GM21526 (cell line): Measurements from ENCODE around the gene LMF2.
"Not testable (repeated sequence)": the region's sequence is repeated elsewhere in the genome, so short reads cannot be mapped to it uniquely, and the experiment has no call there.

Experiments
- ATAC-seq: cut with Tn5 transposase; IDR thresholded peaks from one replicate; pipeline ENCODE4 v1.9.1; 2021; ENCODE audit warnings: moderate library complexity; ENCODE audit not compliant: unreplicated experiment, low FRiP score

Gene LMF2

GRCh38 chr22:50507421-50507990 lies at the start of gene LMF2:
Gene LMF2 (minus strand): TSS chr22:50507702. CDS start chr22:50507675, 27 bp downstream.
- ATAC-seq: peak; percentile 49

GRCh38 chr22:50556703-50557102 lies 49.2 kb upstream of the LMF2 start:
- no peak for ATAC-seq

- no peak for ATAC-seq
Observed at GRCh38 chr22:50553310-50553709, 45.8 kb upstream of the LMF2 start.

GRCh38 chr22:50551160-50551752 lies 43.8 kb upstream of the LMF2 start:
- no peak for ATAC-seq

GRCh38 chr22:50550395-50550794 lies 42.9 kb upstream of the LMF2 start:
- no peak for ATAC-seq

GRCh38 chr22:50548921-50549790 lies 41.7 kb upstream of the LMF2 start:
- no peak for ATAC-seq

GRCh38 chr22:50548040-50548920 lies 40.8 kb upstream of the LMF2 start:
- no peak for ATAC-seq

GRCh38 chr22:50547263-50547985 lies 39.9 kb upstream of the LMF2 start:
- no peak for ATAC-seq

- no peak for ATAC-seq
Observed at GRCh38 chr22:50546326-50547262, 39.1 kb upstream of the LMF2 start.

- ATAC-seq: no peak
Observed at GRCh38 chr22:50545522-50546325, 38.2 kb upstream of the LMF2 start, which contains the start of gene KLHDC7B. Gene KLHDC7B (plus strand): TSS chr22:50545899. CDS start chr22:50546244, 345 bp downstream.

- ATAC-seq: no peak
Observed at GRCh38 chr22:50544746-50545253, 37.3 kb upstream of the LMF2 start.

GRCh38 chr22:50544078-50544745 lies 36.7 kb upstream of the LMF2 start:
- ATAC-seq: no peak

GRCh38 chr22:50542416-50542927 lies 35.0 kb upstream of the LMF2 start:
- ATAC-seq: no peak

GRCh38 chr22:50541667-50542026 lies 34.1 kb upstream of the LMF2 start:
- not testable (repeated sequence) for ATAC-seq

- ATAC-seq: no peak
Observed at GRCh38 chr22:50540381-50540780, 32.9 kb upstream of the LMF2 start.

- no peak for ATAC-seq
Observed at GRCh38 chr22:50537765-50538164, 30.3 kb upstream of the LMF2 start.

GRCh38 chr22:50536226-50536625 lies 28.7 kb upstream of the LMF2 start:
- ATAC-seq: no peak
